HL-60 (cell line): Measurements from ENCODE around the gene MRM2.

Experiments used
- POLR2AphosphoS5 ChIP-seq: IDR thresholded peaks from 2 replicates; pipeline ENCODE4 v1.6.1; 2012; ENCODE audit warnings: low read depth
- SPI1 ChIP-seq: IDR thresholded peaks from 2 replicates; pipeline ENCODE4 v1.6.1; 2012; ENCODE audit warnings: low read depth, mild to moderate bottlenecking, borderline replicate concordance
- TF ChIP-seq, protein P1 (sequence below): IDR thresholded peaks from one replicate; pipeline ENCODE4 v1.5.1; 2011; ENCODE audit warnings: low read length, control low read depth, inconsistent platforms; ENCODE audit not compliant: insufficient read depth

DNA sequence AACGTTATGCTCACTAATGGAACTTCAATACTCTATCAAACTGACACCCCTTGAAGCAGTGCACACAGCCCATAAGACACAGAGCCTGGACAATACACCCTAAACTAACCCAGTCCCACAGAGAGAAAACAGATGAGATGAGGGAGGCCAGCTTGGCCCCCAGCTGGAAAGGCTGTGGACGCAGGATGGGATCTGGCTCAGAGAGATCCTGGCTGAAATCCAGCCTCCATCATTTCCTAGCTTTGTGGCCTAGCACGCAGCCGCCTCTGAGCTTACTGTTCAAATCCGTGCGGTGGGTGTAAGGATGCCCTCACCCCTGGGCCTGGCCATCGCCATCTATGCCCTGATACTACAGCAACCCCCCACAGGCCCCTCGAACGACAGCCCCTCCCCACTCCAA is 39.5 kb upstream of the MRM2 start:
- TF ChIP-seq, protein P1, sequence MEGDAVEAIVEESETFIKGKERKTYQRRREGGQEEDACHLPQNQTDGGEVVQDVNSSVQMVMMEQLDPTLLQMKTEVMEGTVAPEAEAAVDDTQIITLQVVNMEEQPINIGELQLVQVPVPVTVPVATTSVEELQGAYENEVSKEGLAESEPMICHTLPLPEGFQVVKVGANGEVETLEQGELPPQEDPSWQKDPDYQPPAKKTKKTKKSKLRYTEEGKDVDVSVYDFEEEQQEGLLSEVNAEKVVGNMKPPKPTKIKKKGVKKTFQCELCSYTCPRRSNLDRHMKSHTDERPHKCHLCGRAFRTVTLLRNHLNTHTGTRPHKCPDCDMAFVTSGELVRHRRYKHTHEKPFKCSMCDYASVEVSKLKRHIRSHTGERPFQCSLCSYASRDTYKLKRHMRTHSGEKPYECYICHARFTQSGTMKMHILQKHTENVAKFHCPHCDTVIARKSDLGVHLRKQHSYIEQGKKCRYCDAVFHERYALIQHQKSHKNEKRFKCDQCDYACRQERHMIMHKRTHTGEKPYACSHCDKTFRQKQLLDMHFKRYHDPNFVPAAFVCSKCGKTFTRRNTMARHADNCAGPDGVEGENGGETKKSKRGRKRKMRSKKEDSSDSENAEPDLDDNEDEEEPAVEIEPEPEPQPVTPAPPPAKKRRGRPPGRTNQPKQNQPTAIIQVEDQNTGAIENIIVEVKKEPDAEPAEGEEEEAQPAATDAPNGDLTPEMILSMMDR, result no peak
- TF ChIP-seq POLR2AphosphoS5, result no peak
- no peak for TF ChIP-seq SPI1
